GM19455 (cell line): ENCODE data around the gene TENT4A.
A peak's percentile ranks its signal among the peaks of the same experiment; 100 is the strongest.

Experiments used
- ATAC-seq: cut with Tn5 transposase; IDR thresholded peaks from one replicate; pipeline ENCODE4 v1.9.1; 2021; ENCODE audit not compliant: unreplicated experiment

Gene TENT4A

GRCh38 chr5:6700074-6700684 lies 13.1 kb upstream of the TENT4A start:
- no peak for ATAC-seq

DNA sequence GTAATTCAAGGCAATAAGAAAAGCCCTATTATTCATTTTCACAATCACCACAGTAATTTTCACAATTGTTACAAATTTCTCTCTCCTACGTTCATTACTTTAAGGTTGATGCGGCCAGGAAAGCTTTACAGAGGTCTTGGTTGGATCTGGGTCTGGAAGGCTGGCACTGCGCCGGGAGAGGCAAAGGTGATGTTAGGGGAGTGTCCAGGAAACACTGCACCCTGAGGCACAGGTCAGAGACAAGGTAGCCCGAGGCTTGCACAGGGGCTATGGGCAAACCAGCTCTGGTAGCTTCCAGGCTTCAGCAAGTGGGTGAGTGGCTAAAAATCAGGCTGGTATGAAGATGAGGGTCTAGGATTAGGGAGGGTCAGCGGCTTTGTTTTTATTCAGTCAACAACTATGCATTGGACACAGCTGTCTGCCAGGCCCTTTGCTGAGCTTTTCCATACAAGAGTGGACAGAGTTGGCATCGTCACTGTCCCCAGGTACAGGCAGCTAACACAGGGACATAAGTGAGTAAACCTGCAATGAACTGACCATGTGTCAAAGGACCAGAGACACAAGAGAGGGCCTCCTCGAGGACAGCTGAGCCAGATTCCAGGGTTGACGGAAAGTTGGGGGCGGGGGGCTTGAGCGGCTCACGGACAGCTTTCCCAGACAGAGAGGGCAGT lies 12.4 kb upstream of the TENT4A start:
- no peak for ATAC-seq

- ATAC-seq, result no peak
These were observed 11.7 kb upstream of the TENT4A start for GRCh38 chr5:6701491-6701890.

DNA sequence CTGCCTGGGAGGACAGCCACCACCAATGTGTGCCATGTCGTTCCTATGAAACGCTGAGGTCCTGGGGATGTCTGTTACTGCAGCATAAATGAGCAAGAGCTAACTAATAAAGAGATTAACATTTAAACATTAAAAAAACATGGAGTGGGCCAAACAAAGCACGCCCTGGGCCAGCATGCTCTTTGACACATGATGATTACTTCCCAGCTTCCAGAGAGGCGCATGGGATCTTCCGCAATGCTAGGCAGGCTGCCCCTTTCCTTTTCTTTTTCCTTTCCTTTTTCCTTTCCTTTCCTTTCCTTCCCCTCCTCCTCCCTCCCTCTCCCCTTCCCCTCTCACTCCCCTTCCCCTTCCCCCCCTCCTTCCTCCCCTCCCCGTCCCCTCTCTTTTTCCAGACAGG lies 10.6 kb upstream of the TENT4A start:
- ATAC-seq, result no peak

- no peak for ATAC-seq
These were observed 9.4 kb upstream of the TENT4A start for GRCh38 chr5:6703806-6704205.

- no peak for ATAC-seq
These were observed 8.8 kb upstream of the TENT4A start for GRCh38 chr5:6704361-6704851.

DNA sequence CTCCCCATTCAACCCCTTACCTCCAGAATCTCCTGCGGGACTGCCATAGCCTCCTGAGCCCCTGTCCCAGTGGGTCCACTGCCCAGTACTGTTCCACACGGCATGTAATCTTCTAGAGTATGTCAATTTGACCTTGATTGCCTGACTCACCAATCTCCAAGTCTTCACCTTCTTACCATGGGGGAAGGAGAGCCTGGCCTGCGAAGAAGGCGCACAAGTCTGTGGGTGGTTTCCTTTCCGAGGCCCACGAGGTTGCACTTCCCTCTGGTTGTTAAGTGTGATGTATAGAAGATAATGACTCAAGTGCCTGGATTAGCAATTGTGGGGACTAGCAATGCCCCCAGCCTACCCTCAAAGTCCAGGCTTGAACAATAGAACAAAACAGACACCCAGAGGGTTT lies 8.1 kb upstream of the TENT4A start:
- peak; percentile 52 for ATAC-seq

GRCh38 chr5:6705959-6706358 lies 7.3 kb upstream of the TENT4A start:
- ATAC-seq, result no peak

GRCh38 chr5:6707852-6708251 lies 5.4 kb upstream of the TENT4A start:
- no peak for ATAC-seq

GRCh38 chr5:6708814-6709213 lies 4.4 kb upstream of the TENT4A start:
- ATAC-seq, result no peak

- ATAC-seq, result no peak
These were observed 3.2 kb upstream of the TENT4A start for GRCh38 chr5:6710070-6710469.

GRCh38 chr5:6710551-6711318 lies 2.5 kb upstream of the TENT4A start:
- ATAC-seq, result no peak

- ATAC-seq, result no peak
These were observed 1.7 kb upstream of the TENT4A start for GRCh38 chr5:6711409-6712141.

DNA sequence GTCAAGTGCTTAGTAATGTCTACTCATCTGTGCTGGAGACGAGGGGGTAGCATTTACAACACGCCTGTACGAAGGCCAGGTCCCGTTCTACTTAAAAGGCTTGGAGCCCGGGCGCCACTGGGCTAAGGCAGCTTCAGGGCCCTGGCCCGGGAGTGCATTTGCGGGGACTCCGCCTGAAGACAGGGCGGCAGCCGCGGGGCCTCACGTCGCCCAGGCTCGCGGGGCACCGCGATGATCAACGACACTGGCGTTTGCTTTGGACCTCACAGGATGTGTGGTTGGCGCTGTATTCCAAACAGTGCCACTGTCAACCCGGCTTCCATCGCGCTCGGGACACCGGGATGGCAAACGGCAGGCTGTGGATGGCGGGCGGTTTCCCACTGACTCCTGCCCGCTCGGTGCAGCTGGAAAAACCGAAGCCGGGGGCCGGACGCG lies 1.1 kb upstream of the TENT4A start:
- peak; percentile 23 for ATAC-seq

DNA sequence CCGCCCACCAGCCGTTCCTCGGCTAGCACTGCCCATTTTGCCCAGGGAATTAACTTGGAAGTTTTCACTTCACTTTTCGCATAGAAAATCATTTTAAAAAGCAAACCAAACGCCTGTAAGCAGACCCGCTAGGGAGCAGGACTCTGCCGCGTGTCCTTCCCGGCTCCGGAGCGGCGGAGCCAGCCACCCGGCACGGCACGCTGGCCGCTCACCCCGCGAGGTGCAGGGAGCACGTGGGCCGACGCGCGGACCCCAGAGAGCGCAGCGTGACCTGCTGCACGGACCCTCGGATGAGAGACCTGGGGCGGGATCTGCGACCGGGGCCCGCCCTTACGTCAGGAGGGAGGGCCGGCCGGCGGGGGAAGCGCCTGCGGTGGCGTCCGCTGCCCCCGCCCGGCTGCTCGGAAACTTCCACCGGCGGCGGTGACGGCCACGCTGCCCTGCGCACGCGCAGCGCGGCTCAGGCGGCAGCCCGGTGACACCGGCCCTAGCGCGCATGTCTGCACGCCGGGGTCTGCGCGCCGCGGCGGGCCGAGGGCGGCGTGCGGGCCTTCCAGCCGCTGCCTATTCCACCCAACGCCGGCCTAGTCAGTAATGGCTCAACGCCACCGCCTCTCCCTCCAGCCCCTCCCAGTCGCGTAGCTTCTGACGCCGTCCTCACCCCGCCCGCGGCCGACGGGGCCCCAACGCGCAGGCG lies 507 bp upstream of the TENT4A start:
- ATAC-seq, result peak; percentile 56

- ATAC-seq, result no peak
These were observed 1.2 kb downstream of the TENT4A start for GRCh38 chr5:6714226-6715041.

DNA sequence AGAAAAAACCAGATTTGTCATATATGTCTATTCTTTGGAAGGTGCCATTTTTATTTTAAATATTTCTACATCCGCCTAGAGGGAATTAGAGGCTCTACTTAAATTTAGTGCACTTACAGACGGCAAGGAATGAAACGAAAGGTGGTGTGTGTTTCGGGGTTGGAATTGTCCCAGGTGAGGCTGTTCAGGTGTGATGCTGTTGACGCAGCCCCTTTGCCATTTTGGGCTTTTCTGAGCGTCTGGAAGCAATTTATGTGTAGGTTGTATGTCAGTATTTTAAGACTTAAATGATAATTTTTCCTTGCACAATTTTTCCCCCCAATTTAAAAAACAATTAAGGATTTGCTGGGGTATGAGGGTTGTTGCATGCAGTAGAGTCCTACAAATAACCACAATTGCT lies 2.0 kb downstream of the TENT4A start:
- ATAC-seq, result no peak

- ATAC-seq, result no peak
These were observed 2.8 kb downstream of the TENT4A start for GRCh38 chr5:6715758-6716628.

- no peak for ATAC-seq
These were observed 3.5 kb downstream of the TENT4A start for GRCh38 chr5:6716629-6717149.
